ENCODE results near the gene KLK13.

KLK13 gene

DNA sequence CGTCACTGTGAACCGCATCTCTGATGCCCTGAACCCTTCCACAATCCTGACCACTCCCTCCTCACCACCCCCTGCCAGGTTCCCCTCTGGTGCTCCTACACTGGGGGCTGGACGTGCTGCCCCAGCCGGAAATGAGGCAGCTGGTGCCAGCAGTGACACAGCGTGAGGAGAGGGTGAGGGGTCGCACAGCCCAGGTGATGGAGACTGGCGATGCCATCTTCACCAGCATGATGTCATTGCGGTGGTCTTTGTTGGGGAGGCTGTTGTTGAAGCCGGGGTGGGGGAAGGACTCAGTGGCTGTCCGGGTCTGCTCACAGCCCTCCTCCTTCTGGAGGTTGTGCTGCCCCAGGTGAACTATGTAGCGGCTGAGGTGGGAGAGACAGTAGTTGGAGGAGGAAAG, 40.9 kb downstream of the KLK13 start:
- no peak for ATAC-seq
- TF ChIP-seq ZFP3 (CRISPR knock-in tag; IDR thresholded peaks at IDR 0.05) (no peak), ARNTL (CRISPR knock-in tag; IDR thresholded peaks at IDR 0.05; ENCODE audit: borderline replicate concordance, low read depth) (no peak), OSR1 (CRISPR knock-in tag; IDR thresholded peaks at IDR 0.05) (no peak), PPARA (CRISPR knock-in tag; IDR thresholded peaks at IDR 0.05; ENCODE audit: borderline replicate concordance) (no peak), ISL1 (CRISPR knock-in tag; IDR thresholded peaks at IDR 0.05) (no peak), ZNF70 (CRISPR knock-in tag; IDR thresholded peaks at IDR 0.05) (no peak), ZC3H10 (CRISPR knock-in tag; IDR thresholded peaks at IDR 0.05) (no peak), ESRRG (CRISPR knock-in tag; IDR thresholded peaks at IDR 0.05) (no peak), TCF4 (CRISPR knock-in tag; IDR thresholded peaks at IDR 0.05; ENCODE audit: borderline replicate concordance) (no peak), RARB (CRISPR knock-in tag; IDR thresholded peaks at IDR 0.05) (no peak), TOX (CRISPR knock-in tag; IDR thresholded peaks at IDR 0.05; ENCODE audit: borderline replicate concordance) (no peak)
- TF ChIP-seq, protein P1, sequence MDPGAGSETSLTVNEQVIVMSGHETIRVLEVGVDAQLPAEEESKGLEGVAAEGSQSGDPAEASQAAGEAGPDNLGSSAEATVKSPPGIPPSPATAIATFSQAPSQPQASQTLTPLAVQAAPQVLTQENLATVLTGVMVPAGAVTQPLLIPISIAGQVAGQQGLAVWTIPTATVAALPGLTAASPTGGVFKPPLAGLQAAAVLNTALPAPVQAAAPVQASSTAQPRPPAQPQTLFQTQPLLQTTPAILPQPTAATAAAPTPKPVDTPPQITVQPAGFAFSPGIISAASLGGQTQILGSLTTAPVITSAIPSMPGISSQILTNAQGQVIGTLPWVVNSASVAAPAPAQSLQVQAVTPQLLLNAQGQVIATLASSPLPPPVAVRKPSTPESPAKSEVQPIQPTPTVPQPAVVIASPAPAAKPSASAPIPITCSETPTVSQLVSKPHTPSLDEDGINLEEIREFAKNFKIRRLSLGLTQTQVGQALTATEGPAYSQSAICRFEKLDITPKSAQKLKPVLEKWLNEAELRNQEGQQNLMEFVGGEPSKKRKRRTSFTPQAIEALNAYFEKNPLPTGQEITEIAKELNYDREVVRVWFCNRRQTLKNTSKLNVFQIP (CRISPR knock-in tag; IDR thresholded peaks at IDR 0.05; ENCODE audit: borderline replicate concordance, low read depth), result no peak
- TF ChIP-seq, protein P2, sequence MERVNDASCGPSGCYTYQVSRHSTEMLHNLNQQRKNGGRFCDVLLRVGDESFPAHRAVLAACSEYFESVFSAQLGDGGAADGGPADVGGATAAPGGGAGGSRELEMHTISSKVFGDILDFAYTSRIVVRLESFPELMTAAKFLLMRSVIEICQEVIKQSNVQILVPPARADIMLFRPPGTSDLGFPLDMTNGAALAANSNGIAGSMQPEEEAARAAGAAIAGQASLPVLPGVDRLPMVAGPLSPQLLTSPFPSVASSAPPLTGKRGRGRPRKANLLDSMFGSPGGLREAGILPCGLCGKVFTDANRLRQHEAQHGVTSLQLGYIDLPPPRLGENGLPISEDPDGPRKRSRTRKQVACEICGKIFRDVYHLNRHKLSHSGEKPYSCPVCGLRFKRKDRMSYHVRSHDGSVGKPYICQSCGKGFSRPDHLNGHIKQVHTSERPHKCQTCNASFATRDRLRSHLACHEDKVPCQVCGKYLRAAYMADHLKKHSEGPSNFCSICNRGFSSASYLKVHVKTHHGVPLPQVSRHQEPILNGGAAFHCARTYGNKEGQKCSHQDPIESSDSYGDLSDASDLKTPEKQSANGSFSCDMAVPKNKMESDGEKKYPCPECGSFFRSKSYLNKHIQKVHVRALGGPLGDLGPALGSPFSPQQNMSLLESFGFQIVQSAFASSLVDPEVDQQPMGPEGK (CRISPR knock-in tag; IDR thresholded peaks at IDR 0.05; ENCODE audit: borderline replicate concordance), result no peak
- TF ChIP-seq, protein P3, sequence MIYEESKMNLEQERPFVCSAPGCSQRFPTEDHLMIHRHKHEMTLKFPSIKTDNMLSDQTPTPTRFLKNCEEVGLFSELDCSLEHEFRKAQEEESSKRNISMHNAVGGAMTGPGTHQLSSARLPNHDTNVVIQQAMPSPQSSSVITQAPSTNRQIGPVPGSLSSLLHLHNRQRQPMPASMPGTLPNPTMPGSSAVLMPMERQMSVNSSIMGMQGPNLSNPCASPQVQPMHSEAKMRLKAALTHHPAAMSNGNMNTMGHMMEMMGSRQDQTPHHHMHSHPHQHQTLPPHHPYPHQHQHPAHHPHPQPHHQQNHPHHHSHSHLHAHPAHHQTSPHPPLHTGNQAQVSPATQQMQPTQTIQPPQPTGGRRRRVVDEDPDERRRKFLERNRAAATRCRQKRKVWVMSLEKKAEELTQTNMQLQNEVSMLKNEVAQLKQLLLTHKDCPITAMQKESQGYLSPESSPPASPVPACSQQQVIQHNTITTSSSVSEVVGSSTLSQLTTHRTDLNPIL (CRISPR knock-in tag; IDR thresholded peaks at IDR 0.05; ENCODE audit: low read depth), result no peak
- TF ChIP-seq, protein P4, sequence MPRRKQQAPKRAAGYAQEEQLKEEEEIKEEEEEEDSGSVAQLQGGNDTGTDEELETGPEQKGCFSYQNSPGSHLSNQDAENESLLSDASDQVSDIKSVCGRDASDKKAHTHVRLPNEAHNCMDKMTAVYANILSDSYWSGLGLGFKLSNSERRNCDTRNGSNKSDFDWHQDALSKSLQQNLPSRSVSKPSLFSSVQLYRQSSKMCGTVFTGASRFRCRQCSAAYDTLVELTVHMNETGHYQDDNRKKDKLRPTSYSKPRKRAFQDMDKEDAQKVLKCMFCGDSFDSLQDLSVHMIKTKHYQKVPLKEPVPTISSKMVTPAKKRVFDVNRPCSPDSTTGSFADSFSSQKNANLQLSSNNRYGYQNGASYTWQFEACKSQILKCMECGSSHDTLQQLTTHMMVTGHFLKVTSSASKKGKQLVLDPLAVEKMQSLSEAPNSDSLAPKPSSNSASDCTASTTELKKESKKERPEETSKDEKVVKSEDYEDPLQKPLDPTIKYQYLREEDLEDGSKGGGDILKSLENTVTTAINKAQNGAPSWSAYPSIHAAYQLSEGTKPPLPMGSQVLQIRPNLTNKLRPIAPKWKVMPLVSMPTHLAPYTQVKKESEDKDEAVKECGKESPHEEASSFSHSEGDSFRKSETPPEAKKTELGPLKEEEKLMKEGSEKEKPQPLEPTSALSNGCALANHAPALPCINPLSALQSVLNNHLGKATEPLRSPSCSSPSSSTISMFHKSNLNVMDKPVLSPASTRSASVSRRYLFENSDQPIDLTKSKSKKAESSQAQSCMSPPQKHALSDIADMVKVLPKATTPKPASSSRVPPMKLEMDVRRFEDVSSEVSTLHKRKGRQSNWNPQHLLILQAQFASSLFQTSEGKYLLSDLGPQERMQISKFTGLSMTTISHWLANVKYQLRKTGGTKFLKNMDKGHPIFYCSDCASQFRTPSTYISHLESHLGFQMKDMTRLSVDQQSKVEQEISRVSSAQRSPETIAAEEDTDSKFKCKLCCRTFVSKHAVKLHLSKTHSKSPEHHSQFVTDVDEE (CRISPR knock-in tag; IDR thresholded peaks at IDR 0.05), result no peak

DNA sequence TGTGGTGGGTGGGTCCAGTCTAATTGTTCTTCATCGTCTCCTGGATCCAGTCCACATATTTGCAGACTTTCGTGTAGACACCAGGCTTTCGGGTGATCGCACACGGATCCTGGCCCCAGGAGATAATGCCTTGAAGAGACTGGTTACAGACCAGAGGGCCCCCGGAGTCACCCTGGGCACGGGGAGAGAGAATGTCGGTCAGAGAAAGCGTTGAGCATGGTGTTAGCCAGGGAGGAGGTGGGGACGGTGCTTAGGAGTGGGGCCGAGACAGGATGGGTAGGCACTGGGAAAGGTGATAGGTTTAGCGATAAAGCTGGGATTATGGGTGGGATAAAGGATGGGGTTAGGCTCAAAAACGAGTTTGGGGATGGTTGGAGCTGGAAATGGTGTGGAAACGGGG, 42.4 kb downstream of the KLK13 start:
- no peak for TF ChIP-seq SNAI2 (CRISPR knock-in tag; IDR thresholded peaks at IDR 0.05)
- TF ChIP-seq BACH2 (CRISPR knock-in tag; IDR thresholded peaks at IDR 0.05; ENCODE audit: borderline replicate concordance), result no peak
- TF ChIP-seq, protein P2 (CRISPR knock-in tag; IDR thresholded peaks at IDR 0.05; ENCODE audit: borderline replicate concordance), result no peak
- TF ChIP-seq, protein P1 (CRISPR knock-in tag; IDR thresholded peaks at IDR 0.05; ENCODE audit: borderline replicate concordance, low read depth), result no peak
- TF ChIP-seq, protein P5, sequence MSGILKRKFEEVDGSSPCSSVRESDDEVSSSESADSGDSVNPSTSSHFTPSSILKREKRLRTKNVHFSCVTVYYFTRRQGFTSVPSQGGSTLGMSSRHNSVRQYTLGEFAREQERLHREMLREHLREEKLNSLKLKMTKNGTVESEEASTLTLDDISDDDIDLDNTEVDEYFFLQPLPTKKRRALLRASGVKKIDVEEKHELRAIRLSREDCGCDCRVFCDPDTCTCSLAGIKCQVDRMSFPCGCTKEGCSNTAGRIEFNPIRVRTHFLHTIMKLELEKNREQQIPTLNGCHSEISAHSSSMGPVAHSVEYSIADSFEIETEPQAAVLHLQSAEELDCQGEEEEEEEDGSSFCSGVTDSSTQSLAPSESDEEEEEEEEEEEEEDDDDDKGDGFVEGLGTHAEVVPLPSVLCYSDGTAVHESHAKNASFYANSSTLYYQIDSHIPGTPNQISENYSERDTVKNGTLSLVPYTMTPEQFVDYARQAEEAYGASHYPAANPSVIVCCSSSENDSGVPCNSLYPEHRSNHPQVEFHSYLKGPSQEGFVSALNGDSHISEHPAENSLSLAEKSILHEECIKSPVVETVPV (CRISPR knock-in tag; IDR thresholded peaks at IDR 0.05), result no peak
- no peak for TF ChIP-seq TOX (CRISPR knock-in tag; IDR thresholded peaks at IDR 0.05; ENCODE audit: borderline replicate concordance)
- TF ChIP-seq CSDC2 (CRISPR knock-in tag; IDR thresholded peaks at IDR 0.05), result no peak
- TF ChIP-seq PPARA (CRISPR knock-in tag; IDR thresholded peaks at IDR 0.05; ENCODE audit: borderline replicate concordance), result no peak
- TF ChIP-seq OSR1 (CRISPR knock-in tag; IDR thresholded peaks at IDR 0.05), result no peak
- no peak for TF ChIP-seq ZNF8 (CRISPR knock-in tag; IDR thresholded peaks at IDR 0.05)
- TF ChIP-seq, protein P4 (CRISPR knock-in tag; IDR thresholded peaks at IDR 0.05), result no peak
- TF ChIP-seq GLIS3 (CRISPR knock-in tag; IDR thresholded peaks at IDR 0.05), result no peak
- TF ChIP-seq ARNTL (CRISPR knock-in tag; IDR thresholded peaks at IDR 0.05; ENCODE audit: borderline replicate concordance, low read depth), result no peak
- TF ChIP-seq RARB (CRISPR knock-in tag; IDR thresholded peaks at IDR 0.05), result no peak
- TF ChIP-seq ZFP30 (CRISPR knock-in tag; IDR thresholded peaks at IDR 0.05), result no peak
- TF ChIP-seq ESRRG (CRISPR knock-in tag; IDR thresholded peaks at IDR 0.05), result no peak
- no peak for ATAC-seq

Measured in SK-N-SH treated with all-trans-retinoic acid at 6 μM for 48 hours (cell line).